ENCODE results near the gene F5.

DNA sequence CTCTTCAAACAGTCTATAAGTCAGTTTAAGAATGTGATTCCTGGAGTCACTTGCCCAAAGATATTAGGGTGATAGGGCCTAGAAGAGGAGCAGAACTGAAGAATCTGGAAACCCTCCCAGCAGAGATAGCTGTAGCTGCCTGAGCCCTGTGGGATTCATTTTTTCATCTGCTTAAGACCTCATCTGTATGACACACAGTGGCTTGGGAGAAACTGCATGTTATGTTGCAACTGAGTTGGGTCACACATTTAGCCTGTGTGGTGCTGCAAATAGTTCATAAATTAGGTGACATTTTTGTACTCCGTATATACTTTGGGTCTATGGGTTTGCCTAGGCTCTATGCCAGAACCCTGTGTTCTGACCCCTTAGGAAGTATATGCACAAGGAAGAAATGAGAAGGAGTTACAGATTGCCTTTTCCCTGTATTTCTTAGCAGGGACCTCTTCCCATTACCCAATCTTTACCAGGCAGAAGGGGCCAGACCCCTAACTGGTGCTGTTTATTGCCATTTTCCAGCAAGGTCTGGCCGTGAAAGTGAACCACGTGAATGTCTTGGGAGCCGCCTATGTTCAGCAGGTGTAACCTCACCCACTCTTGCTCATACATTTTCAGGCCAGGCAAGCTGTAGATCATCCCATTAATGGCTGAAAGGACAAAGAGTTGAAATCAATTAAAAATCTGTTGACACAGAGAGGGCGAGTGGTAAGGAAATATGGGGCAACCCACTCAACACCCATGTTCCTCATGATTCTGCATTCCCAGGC is 58.6 kb downstream of the F5 start:
- TF ChIP-seq, protein P1, sequence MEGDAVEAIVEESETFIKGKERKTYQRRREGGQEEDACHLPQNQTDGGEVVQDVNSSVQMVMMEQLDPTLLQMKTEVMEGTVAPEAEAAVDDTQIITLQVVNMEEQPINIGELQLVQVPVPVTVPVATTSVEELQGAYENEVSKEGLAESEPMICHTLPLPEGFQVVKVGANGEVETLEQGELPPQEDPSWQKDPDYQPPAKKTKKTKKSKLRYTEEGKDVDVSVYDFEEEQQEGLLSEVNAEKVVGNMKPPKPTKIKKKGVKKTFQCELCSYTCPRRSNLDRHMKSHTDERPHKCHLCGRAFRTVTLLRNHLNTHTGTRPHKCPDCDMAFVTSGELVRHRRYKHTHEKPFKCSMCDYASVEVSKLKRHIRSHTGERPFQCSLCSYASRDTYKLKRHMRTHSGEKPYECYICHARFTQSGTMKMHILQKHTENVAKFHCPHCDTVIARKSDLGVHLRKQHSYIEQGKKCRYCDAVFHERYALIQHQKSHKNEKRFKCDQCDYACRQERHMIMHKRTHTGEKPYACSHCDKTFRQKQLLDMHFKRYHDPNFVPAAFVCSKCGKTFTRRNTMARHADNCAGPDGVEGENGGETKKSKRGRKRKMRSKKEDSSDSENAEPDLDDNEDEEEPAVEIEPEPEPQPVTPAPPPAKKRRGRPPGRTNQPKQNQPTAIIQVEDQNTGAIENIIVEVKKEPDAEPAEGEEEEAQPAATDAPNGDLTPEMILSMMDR (conservative IDR thresholded peaks at IDR 0.05 in 1 of 2, IDR thresholded peaks at IDR 0.05 in 1 of 2; ENCODE audit: low read depth in 1 of 2, low read length in 2 of 2): no peak
- TF ChIP-seq EZH2 (IDR thresholded peaks at IDR 0.05; ENCODE audit: low read length, missing control alignments): no peak
